DOHH2 (cell line): ENCODE data around the gene LRMDA.

Experiments
- EZH2phosphoT487 ChIP-seq: fragments of 200-600 bp; sonication (generic); IDR thresholded peaks from 2 replicates; pipeline ENCODE4 v1.6.1; 2017; ENCODE audit warnings: borderline replicate concordance, mild to moderate bottlenecking, antibody characterized with exemption, low read length, moderate library complexity, mixed read lengths
- TF ChIP-seq, protein P1 (sequence below): fragments of 200-600 bp; sonication (generic); IDR thresholded peaks from one replicate; pipeline ENCODE4 v1.5.1; 2014; ENCODE audit warnings: antibody characterized with exemption, mild to moderate bottlenecking, low read depth, low read length; ENCODE audit not compliant: poor library complexity, severe bottlenecking

DNA sequence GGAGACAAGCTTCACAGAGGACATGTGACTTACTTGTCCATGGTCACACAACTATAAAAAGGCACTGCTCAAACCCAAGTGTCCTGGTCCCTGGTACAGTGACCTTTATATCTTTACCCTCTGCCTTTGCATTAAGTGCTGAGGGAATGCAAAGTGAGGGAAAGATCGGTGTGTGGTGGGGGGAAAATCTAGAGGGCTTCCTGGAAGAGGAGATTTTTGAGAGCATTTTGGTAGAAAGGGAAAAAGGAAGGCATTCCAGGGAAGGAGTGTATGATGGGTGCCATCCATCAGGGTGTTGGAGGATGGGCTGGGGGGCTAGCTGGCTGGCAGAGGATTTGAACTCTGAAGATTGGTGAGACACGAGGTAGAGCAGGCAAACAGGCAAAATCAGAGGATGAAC, 39.2 kb upstream of the LRMDA start:
- TF ChIP-seq, protein P1, sequence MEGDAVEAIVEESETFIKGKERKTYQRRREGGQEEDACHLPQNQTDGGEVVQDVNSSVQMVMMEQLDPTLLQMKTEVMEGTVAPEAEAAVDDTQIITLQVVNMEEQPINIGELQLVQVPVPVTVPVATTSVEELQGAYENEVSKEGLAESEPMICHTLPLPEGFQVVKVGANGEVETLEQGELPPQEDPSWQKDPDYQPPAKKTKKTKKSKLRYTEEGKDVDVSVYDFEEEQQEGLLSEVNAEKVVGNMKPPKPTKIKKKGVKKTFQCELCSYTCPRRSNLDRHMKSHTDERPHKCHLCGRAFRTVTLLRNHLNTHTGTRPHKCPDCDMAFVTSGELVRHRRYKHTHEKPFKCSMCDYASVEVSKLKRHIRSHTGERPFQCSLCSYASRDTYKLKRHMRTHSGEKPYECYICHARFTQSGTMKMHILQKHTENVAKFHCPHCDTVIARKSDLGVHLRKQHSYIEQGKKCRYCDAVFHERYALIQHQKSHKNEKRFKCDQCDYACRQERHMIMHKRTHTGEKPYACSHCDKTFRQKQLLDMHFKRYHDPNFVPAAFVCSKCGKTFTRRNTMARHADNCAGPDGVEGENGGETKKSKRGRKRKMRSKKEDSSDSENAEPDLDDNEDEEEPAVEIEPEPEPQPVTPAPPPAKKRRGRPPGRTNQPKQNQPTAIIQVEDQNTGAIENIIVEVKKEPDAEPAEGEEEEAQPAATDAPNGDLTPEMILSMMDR = no peak
- TF ChIP-seq EZH2phosphoT487 = no peak
